ENCODE data around the gene ABLIM2. TPM values are rescaled to one million over a fixed set of nuclear protein-coding genes. Genes with fewer than 3 reads are reported as not detected.

Gene ABLIM2
- total and polyA plus RNA-seq, 2 of the 8 experiments (the other 6 are each of a cell fraction or from before 2014, with no cell fraction given): 2.8 to 3.0 TPM

DNA sequence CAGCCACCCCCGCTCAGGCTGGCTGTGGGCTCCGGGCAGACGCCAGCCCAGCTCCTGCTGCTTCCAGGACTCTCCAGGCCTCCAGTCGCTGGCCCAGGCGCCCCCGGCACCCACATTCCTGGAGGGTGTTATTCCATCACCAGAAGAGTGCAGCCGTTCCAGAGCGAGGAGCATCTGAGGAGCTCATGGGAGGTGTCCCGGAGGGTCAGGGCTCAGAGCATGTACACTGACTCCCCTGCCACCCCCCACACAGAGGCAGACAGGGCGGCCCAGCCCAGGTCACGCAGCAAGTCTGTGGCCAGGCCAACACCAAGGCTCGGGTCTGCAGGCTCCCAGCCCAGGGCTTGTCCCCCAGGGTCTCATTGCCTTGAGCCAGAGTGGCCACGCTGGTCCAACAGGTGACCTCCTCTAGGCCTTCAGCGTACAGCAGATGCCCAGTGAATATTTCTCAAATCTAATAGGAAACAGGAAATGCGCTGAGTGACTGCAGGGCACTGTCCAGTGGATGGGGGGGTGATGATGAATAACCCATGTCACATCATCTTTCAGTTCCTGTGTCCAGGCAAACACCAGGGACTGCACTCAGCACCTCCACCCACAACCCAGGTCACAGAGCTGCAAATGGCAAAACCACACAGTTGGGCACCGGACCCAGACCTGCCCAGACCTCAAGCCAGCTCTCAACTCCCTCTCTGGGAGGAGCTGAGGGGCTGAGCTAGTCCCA is 37.2 kb downstream of the ABLIM2 start:
- FAIRE-seq: no peak
- H2BK12ac ChIP-seq (ENCODE audit: low read depth, low read length): 0 out of 2 replicates have a peak overlapping the region, but pooled peaks have one; percentile 50
- no peak for DNase-seq (ENCODE audit: low read depth in 1 of 2, low spot score in 2 of 2)

More for the DNA sequence above, 37.2 kb downstream of the ABLIM2 start:
- Histone ChIP-seq H2BK20ac (ENCODE audit: low read length) (no peak overlapping the region), H2AK5ac (ENCODE audit: low read depth, low read length) (no peak overlapping the region), H3K9me3 (ENCODE audit: insufficient read depth in 2 of 2, low read depth in 1 of 2, low read length in 1 of 2) (no peaks in the 10 kb centered on the region), H3K36me3 (ENCODE audit: control insufficient read depth in 2 of 4, insufficient read depth in 4 of 4, low read length in 3 of 4) (no peaks in the 10 kb centered on the region), H4K20me1 (replicated peaks in 1 of 2; ENCODE audit: control insufficient read depth in 1 of 2, insufficient read depth in 2 of 2, low read length in 2 of 2) (no peaks in the 10 kb centered on the region), H3K27ac (ENCODE audit: low read depth, low read length) (no peak overlapping the region; the same call in 1 of the 2 replicates), H3K23me2 (ENCODE audit: low read depth, low read length) (no peaks in the 10 kb centered on the region), H4K91ac (replicated peaks; ENCODE audit: insufficient read length, low read length) (no peak overlapping the region), H3K79me1 (ENCODE audit: low read depth, low read length) (no peaks in the 10 kb centered on the region), H2BK5ac (ENCODE audit: low read depth, low read length) (no peak overlapping the region), H3K4me1 (replicated peaks in 1 of 4; ENCODE audit: control insufficient read depth in 3 of 4, insufficient read depth in 4 of 4, low read length in 3 of 4) (peaks cover 0 to 3% (median 1%) of the 10 kb centered on the region in 4 experiments; a peak in 1 of 7 replicates), H3K4me2 (ENCODE audit: insufficient read depth in 1 of 2, low read depth in 2 of 2, low read length in 2 of 2) (no peak overlapping the region), H3K56ac (replicated peaks; ENCODE audit: insufficient read length, low read depth, low read length) (no peak overlapping the region), H4K5ac (ENCODE audit: insufficient read length, low read depth, low read length) (no peak overlapping the region), H3K23ac (ENCODE audit: insufficient read length) (no peak overlapping the region), H2BK120ac (replicated peaks; ENCODE audit: low read depth, low read length) (no peak overlapping the region), H3K14ac (ENCODE audit: insufficient read length) (no peak overlapping the region), H3K9ac (replicated peaks in 1 of 4; ENCODE audit: extremely low read depth in 1 of 4, low read depth in 3 of 4, low read length in 3 of 4) (no peak overlapping the region), H2BK15ac (ENCODE audit: low read length) (no peak overlapping the region), H3K79me2 (ENCODE audit: control insufficient read depth in 1 of 2, insufficient read depth in 2 of 2, low read length in 2 of 2) (no peaks in the 10 kb centered on the region), H3K27me3 (replicated peaks in 1 of 4; ENCODE audit: control insufficient read depth in 3 of 4, extremely low read depth in 1 of 4, insufficient read depth in 3 of 4, low read length in 3 of 4) (no peaks in the 10 kb centered on the region; a peak in 1 of 7 replicates), H3K4ac (replicated peaks; ENCODE audit: insufficient read length, low read depth, low read length) (no peak overlapping the region), H3K4me3 (ENCODE audit: extremely low read depth in 1 of 4, insufficient read depth in 2 of 4, low read depth in 3 of 4, low read length in 4 of 4) (no peak overlapping the region), H2AFZ (ENCODE audit: low read length) (no peak overlapping the region), H3K18ac (ENCODE audit: extremely low read depth, low read length) (no peak overlapping the region), H4K8ac (ENCODE audit: extremely low read depth, insufficient read depth, low read length) (no peak overlapping the region)
- TF ChIP-seq CBX8 (IDR thresholded peaks at IDR 0.05; ENCODE audit: borderline replicate concordance, low read depth, low read length) (no peak), JUN (IDR thresholded peaks at IDR 0.05; ENCODE audit: low read depth, low read length) (no peak), SP4 (IDR thresholded peaks at IDR 0.05; ENCODE audit: low read length) (no peak), EZH2 (IDR thresholded peaks at IDR 0.05; ENCODE audit: low read depth, low read length, severe bottlenecking) (no peak), CHD2 (IDR thresholded peaks at IDR 0.05; ENCODE audit: low read length) (no peak)
- ChIA-PET POLR2A (ENCODE audit: partially characterized antibody) (no interaction called here), CTCF (ENCODE audit: partially characterized antibody) (interaction anchor here (0.6 to 1.3 kb wide), 6 partner anchors 11 to 865 kb away, joined by 3 to 5 read pairs (median 3); partner anchors contain the start of gene ABLIM2)
- 88% methylated on average over 15 of the region's 16 CpGs; no CpG with 5 or more reads in 1 of the 2 experiments for WGBS, 2 experiments (ENCODE audit: extremely low coverage in 1 of 2, insufficient coverage in 1 of 2, insufficient read length in 1 of 2, insufficient replicate concordance in 2 of 2, low coverage in 1 of 2, low lambda C conversion rate in 2 of 2, missing lambda C conversion rate in 1 of 2)

Data from H1 (cell line).